Loucy (cell line): ENCODE measurements around the gene TNS3.

Experiments used
- H2AFZ ChIP-seq: fragments of 200-600 bp; sonication (generic); 2 replicates; pipeline ENCODE4 v1.6.0; 2016; ENCODE audit warnings: antibody characterized with exemption, mild to moderate bottlenecking, low read length, moderate library complexity
- H3F3A ChIP-seq: fragments of 200-600 bp; 2 replicates; pipeline ENCODE4 v1.6.0; 2016; ENCODE audit warnings: antibody characterized with exemption, low read depth, mild to moderate bottlenecking
- H3K27me3 ChIP-seq: fragments of 200-600 bp; sonication (generic); 2 replicates; pipeline ENCODE4 v1.6.1; 2014; ENCODE audit warnings: low read length, mild to moderate bottlenecking; ENCODE audit not compliant: insufficient read depth, poor library complexity, severe bottlenecking
- H3K36me3 ChIP-seq: fragments of 200-600 bp; sonication (generic); 2 replicates; pipeline ENCODE4 v1.6.1; 2016; ENCODE audit warnings: low read length; ENCODE audit not compliant: insufficient read depth
- H3K4me1 ChIP-seq: fragments of 200-600 bp; sonication (generic); 2 replicates; pipeline ENCODE4 v1.5.1; 2014; ENCODE audit warnings: low read length, mild to moderate bottlenecking; ENCODE audit not compliant: insufficient read depth, poor library complexity, severe bottlenecking
- H3K4me2 ChIP-seq: fragments of 200-600 bp; sonication (generic); 2 replicates; pipeline ENCODE4 v1.6.0; 2014; ENCODE audit warnings: antibody characterized with exemption, low read length, low read depth, mild to moderate bottlenecking; ENCODE audit not compliant: poor library complexity, severe bottlenecking
- H3K4me3 ChIP-seq: fragments of 200-600 bp; sonication (generic); 2 replicates; pipeline ENCODE4 v1.5.1; 2014; ENCODE audit warnings: low read length, mild to moderate bottlenecking, mixed read lengths; ENCODE audit not compliant: poor library complexity, severe bottlenecking
- H3K79me2 ChIP-seq: fragments of 200-600 bp; sonication (generic); 2 replicates; pipeline ENCODE4 v1.6.1; 2014; ENCODE audit warnings: low read length; ENCODE audit not compliant: insufficient read depth
- H3K9ac ChIP-seq: fragments of 200-600 bp; sonication (generic); 2 replicates; pipeline ENCODE4 v1.6.0; 2014; ENCODE audit warnings: mild to moderate bottlenecking, low read depth, low read length, moderate library complexity; ENCODE audit not compliant: poor library complexity, severe bottlenecking
- H3K9me2 ChIP-seq: fragments of 200-600 bp; sonication (generic); replicated peaks from 2 replicates; pipeline ENCODE4 v1.6.1; 2016; ENCODE audit warnings: low read depth, low read length, mixed read lengths
- H3K9me3 ChIP-seq: fragments of 200-600 bp; sonication (generic); 2 replicates; pipeline ENCODE4 v1.6.1; 2014; ENCODE audit warnings: mild to moderate bottlenecking, antibody characterized with exemption, low read length, low read depth; ENCODE audit not compliant: insufficient read depth
- H4K20me1 ChIP-seq: fragments of 200-600 bp; sonication (generic); 2 replicates; pipeline ENCODE4 v1.6.0; 2014; ENCODE audit warnings: antibody characterized with exemption, low read length, mild to moderate bottlenecking; ENCODE audit not compliant: insufficient read depth, poor library complexity, severe bottlenecking
- CTCF ChIP-seq: fragments of 200-600 bp; sonication (generic); conservative IDR thresholded peaks from 2 replicates; pipeline ENCODE4 v1.5.1; 2014; ENCODE audit warnings: mild to moderate bottlenecking, antibody characterized with exemption, low read length
- EZH2phosphoT487 ChIP-seq: fragments of 200-600 bp; IDR thresholded peaks from 2 replicates; pipeline ENCODE4 v1.6.1; 2018; ENCODE audit warnings: antibody characterized with exemption, mild to moderate bottlenecking, moderate library complexity, borderline replicate concordance

Gene TNS3

GRCh38 chr7:47226696-47227095 is 355.2 kb downstream of the TNS3 start:
- no peak overlapping the region for H3K4me3 ChIP-seq
- no peak overlapping the region for H3K4me2 ChIP-seq
- H3K27me3 ChIP-seq = no peaks in the 10 kb centered on the region
- no peaks in the 10 kb centered on the region for H3K36me3 ChIP-seq
- H3K4me1 ChIP-seq = no peaks in the 10 kb centered on the region
- TF ChIP-seq CTCF (no peak), EZH2phosphoT487 (no peak)
- H2AFZ ChIP-seq = no peak overlapping the region
- H3K79me2 ChIP-seq = no peaks in the 10 kb centered on the region
- H4K20me1 ChIP-seq = no peaks in the 10 kb centered on the region
- no peaks in the 10 kb centered on the region; the same call in 1 of the 2 replicates for H3K9me3 ChIP-seq
- no peaks in the 10 kb centered on the region for H3K9me2 ChIP-seq
- no peak overlapping the region for H3K9ac ChIP-seq
- no peaks in the 10 kb centered on the region for H3F3A ChIP-seq

DNA sequence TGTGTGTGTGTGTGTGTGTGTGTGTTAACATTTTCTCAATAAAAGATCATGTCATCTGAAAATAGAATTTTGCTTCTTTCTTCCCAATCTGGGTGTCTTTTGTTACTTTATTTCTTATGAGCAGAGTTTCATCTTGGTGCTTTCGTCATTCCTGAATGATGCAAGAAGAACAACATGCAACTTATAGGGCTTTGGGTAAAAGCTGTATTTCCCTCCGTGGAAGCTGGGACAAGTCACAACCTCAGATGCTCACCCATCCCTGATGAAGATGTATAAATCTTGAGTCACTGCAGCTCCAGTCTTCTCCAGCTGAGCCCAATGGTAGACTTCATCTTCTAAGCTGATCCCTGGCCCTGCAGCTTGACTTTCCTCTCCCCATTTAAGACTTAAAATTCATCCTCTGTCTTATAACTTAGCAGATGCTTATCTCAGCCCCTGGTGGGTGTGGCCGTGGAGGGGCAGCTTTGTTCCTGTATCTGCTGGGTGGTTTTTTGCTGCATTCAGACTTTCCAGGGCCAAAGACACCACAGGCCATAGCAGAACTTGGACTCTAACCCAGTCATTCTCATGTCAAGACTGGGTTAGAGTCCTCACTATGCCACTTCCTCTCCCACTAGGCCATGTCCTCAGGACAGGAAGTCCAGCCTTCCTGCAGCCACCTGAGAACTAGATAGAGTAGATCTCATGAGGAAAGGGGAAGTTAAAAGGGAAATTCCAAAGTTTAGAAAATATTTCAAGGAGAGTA is 356.4 kb downstream of the TNS3 start:
- Histone ChIP-seq H3K79me2 (no peaks in the 10 kb centered on the region), H2AFZ (no peak overlapping the region), H3K4me3 (no peak overlapping the region), H3K4me1 (no peaks in the 10 kb centered on the region), H3K27me3 (no peaks in the 10 kb centered on the region), H3K9me3 (no peaks in the 10 kb centered on the region; the same call in 1 of the 2 replicates), H4K20me1 (no peaks in the 10 kb centered on the region), H3K9ac (no peak overlapping the region), H3K36me3 (no peaks in the 10 kb centered on the region), H3F3A (no peaks in the 10 kb centered on the region), H3K9me2 (no peaks in the 10 kb centered on the region), H3K4me2 (no peak overlapping the region)
- TF ChIP-seq EZH2phosphoT487 (no peak), CTCF (no peak)
